NCI-H460 (cell line): ENCODE measurements around the gene FAM110D. TPM values are rescaled to one million over a fixed set of nuclear protein-coding genes. Genes with fewer than 3 reads are reported as not detected.

Experiments
- DNase-seq: peaks from one replicate; pipeline ENCODE4 v3.0.0-alpha.2; 2016; ENCODE audit warnings: low read depth; ENCODE audit errors: extremely low read depth
- total RNA-seq: library from RNA; depleted of rRNA; stranded (reverse); fragments of >200 nt; shearing (Covaris generic); gene quantifications from 2 replicates; pipeline ENCODE4 v1.2.3, GENCODE V29; 2014

Gene FAM110D
- total RNA-seq, 1 experiment from 2014 or later: not detected

- DNase-seq: no peak
Measured at GRCh38 chr1:26181586-26182382, 22.9 kb downstream of the FAM110D start.

GRCh38 chr1:26182383-26182696 is 23.5 kb downstream of the FAM110D start:
- DNase-seq: no peak

GRCh38 chr1:26184086-26184485 is 25.2 kb downstream of the FAM110D start:
- no peak for DNase-seq

GRCh38 chr1:26184883-26185282 is 26.0 kb downstream of the FAM110D start:
- no peak for DNase-seq

GRCh38 chr1:26187882-26188281 is 29.0 kb downstream of the FAM110D start:
- DNase-seq: no peak

- DNase-seq: no peak
Measured at GRCh38 chr1:26188477-26188876, 29.6 kb downstream of the FAM110D start.

- no peak for DNase-seq
Measured at GRCh38 chr1:26189331-26189730, 30.5 kb downstream of the FAM110D start.

GRCh38 chr1:26189751-26190275 is 30.9 kb downstream of the FAM110D start:
- no peak for DNase-seq

GRCh38 chr1:26190373-26190987 is 31.6 kb downstream of the FAM110D start, which contains the start of gene CATSPER4:
Gene CATSPER4 (plus strand): TSS chr1:26190602. CDS start chr1:26190628, 26 bp downstream.
- no peak for DNase-seq

GRCh38 chr1:26191739-26192138 is 32.9 kb downstream of the FAM110D start:
- no peak for DNase-seq

GRCh38 chr1:26195805-26196204 is 36.9 kb downstream of the FAM110D start:
- no peak for DNase-seq

GRCh38 chr1:26197301-26197700 is 38.4 kb downstream of the FAM110D start:
- no peak for DNase-seq

- DNase-seq: no peak
Measured at GRCh38 chr1:26197813-26198212, 38.9 kb downstream of the FAM110D start.

- no peak for DNase-seq
Measured at GRCh38 chr1:26200413-26200812, 41.5 kb downstream of the FAM110D start.

GRCh38 chr1:26203642-26204318 is 44.9 kb downstream of the FAM110D start:
- no peak for DNase-seq

GRCh38 chr1:26210147-26210870 is 51.4 kb downstream of the FAM110D start:
- no peak for DNase-seq

- no peak for DNase-seq
Measured at GRCh38 chr1:26212726-26213125, 53.8 kb downstream of the FAM110D start.

- DNase-seq: no peak
Measured at GRCh38 chr1:26213335-26213905, 54.5 kb downstream of the FAM110D start.
